HG02884 (cell line): ENCODE data around the gene ST6GALNAC4.
"Not testable (repeated sequence)": the region's sequence is repeated elsewhere in the genome, so short reads cannot be mapped to it uniquely, and the experiment has no call there.

Source experiments
- ATAC-seq: cut with Tn5 transposase; IDR thresholded peaks from one replicate; pipeline ENCODE4 v1.9.1; 2021; ENCODE audit warnings: mild to moderate bottlenecking, moderate library complexity; ENCODE audit not compliant: unreplicated experiment

ST6GALNAC4 gene

DNA sequence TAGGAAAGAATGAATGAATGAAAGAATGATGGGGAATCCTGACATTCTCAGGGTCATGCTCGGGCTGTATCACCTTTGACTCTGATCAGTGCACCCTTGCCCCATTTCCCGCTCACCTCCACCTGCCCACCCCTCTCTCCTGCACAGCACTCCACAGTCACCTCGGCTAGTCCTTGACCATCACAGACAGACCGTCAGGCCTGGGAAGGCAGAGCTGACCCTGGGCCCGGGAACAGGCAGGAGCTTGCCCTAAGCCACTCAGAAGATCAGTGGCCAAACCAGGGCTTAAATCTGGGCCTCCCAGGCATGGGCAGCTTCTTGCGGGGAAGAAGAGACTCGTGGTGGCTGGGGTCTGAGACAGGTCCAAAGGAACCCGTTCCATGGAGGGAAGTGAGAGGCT, 21.0 kb downstream of the ST6GALNAC4 start:
- no peak for ATAC-seq

GRCh38 chr9:127893392-127893791, 23.4 kb downstream of the ST6GALNAC4 start:
- ATAC-seq = no peak

GRCh38 chr9:127892831-127893230, 24.0 kb downstream of the ST6GALNAC4 start:
- ATAC-seq = no peak

DNA sequence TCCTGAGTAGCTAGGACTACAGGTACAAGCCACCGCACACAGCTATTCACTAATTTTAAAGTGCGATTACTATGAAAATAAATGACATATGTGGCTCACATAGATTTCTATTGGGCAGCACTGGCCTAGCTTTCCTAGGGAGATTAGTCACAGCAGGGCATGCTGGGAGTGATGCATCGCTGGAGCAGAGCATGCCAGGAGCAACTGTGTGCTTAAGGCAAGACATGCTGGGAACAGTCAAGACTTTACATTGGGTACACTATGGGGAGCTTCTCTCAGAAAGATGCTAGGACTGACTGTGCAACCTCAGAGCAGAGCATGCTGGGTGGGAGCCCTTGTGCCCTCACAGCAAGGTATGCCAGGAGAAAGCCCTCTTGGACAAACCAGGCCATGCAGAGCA, 26.8 kb downstream of the ST6GALNAC4 start:
- no peak for ATAC-seq

- ATAC-seq = no peak
Observed at GRCh38 chr9:127887792-127888191, 29.0 kb downstream of the ST6GALNAC4 start.

DNA sequence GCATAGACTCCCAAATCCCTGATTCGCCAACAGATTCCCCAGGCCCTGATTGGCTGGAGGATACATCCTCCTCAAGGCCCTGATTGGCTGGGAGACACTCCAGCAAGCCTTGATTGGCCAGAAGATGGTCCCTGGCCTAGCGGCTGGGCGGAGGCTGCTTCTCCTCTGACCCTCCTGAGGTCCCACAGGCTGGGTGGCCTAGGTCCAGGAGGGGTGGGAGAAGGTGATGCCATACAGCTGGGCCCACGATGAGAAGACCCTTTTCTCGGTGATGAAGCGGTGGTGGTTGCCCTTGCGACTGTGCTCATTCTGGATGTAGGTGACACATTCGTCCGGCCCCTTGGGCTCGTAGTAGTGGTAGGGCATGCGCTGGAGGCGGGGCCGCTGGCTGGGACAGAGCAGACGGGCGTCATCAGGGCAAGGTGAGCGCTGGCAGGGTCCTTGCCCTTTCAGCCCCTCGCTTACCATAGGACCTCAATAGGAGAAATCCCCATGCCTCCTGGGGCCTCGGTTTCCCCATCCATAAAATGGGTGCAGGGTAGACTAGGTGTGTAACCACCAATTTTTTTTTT, 30.4 kb downstream of the ST6GALNAC4 start:
- no peak for ATAC-seq

DNA sequence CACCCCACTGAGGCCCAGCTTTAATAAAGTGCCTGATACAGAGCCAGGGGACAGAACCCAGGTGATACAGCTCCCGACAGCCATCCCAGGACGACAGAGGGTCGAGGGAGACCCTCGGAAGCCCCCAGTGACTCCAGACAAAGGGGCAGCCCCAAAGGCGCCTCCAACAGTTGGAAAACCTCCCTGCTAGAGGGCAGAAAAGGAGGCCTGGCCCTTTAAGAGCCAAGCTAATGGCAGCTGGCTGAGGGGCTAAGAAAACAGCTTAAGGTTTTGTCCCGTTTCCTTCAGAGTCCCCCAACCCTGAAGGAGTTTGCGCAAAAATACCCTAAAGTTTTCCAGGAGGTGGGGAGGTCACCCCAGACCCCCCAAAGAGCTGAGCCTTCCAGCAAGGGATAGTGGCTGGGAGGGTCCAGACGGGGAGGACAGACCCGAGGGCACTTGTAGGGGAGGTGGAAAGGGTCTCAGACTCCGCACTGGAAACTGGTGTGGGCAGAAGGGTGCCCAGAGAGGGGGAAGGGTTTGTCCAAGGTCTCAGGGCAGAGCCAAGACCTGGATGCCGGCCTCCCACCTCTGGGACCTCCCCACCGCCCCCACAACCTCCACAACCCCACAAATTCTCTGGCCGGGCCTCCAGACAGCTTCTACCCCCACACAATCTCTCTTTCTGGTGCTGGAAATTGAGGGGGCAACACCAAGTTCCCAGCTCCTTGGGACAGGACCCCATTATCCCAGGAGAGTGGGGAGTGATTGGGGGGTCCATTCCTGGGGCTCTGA, 31.1 kb downstream of the ST6GALNAC4 start:
- no peak for ATAC-seq

GRCh38 chr9:127884976-127885490, 31.8 kb downstream of the ST6GALNAC4 start:
- no peak for ATAC-seq

DNA sequence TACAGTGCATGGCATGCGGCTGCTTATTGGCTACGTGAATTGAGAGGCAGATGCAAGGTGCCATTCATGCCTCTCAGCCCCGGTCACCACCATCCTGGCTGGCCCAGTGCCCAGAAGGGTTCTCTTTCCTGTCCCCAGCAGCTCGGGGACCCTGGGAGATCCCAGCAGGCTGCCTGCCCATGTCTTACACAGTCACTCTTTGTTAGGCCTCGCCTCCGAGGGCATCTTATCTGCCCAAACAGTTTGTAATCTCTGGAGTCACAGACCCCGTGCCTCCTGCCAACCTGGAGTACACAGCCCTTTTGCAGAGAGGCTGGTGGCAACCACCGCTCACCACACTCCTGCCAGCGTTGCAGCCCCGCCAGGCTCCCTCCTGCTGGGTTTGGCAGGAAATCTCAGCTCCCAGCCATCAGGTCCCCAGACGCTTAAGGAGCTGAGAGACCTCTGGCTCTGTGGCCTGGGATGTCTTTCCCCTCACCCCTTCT, 32.4 kb downstream of the ST6GALNAC4 start:
- ATAC-seq = no peak

- ATAC-seq = no peak
Observed at GRCh38 chr9:127883959-127884358, 32.9 kb downstream of the ST6GALNAC4 start.

DNA sequence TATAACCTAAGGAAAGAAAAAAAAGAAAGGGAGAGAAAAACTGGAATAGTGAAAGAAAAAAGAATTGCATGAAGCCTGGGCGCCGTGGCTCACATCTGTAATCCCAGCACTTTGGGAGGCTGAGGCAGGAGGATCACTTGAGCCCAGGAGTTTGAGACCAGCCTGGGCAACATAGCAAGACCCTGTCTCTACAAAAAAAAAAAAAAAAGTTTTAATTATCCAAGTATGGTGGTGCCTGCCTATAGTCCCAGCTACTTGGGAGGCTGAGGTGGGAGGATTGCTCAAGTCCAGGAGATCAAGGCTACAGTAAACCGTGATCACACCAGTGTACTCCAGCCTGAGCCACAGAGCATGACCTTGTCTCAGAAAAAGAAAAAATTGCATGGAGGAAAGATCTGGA, 35.1 kb downstream of the ST6GALNAC4 start:
- not testable (repeated sequence) for ATAC-seq

DNA sequence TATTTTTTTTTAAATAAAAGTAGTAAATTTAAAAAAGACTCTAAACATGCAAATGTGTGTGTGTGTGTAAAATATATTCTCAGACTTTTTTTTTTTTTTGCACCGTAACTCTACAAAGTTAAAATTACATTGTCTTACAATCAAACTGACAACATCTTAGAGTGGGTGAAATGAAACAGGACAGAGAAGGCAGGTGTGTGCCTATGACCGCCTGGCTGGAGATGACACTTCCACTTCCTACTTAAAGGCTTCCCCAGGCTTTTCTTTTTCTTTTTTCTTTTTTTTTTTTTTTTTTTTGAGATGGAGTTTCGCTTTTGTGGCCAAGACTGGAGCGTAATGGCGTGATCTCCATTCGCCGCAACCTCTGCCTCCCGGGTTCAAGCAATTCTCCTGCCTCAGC, 36.7 kb downstream of the ST6GALNAC4 start:
- ATAC-seq = no peak

DNA sequence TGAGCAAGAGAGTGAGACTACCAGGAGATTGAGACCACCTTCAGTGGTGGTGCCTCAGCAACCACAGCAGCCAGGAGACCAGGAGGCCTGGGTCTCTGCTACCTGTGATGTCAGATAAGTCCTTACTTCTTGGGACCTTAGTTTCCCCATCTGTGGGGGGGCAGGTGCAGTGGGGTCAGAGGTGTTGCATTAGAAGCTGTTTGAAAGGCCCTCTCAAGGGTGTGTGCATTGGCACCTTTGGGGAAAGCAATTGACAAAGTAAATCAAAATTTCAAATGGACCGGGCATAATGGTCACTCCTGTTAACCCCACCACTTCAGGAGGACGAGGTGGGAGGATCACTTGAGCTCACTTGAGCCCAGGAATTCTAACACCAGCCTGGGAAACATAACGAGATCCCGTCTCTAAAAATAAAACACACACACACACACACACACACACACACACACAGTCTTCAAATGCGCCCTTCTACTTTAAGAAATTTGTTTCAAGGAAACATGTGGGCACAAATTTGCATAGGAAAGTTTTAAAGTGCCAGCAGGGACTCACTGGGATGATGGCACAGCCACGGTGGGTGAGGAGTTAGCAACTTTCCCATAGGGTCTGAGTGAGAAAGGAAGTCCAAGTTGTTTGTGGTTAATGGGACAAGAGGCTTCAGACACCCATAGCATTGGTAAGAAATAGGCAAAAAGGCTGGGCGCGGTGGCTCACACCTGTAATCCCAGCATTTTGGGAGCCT, 38.0 kb downstream of the ST6GALNAC4 start:
- ATAC-seq = no peak

GRCh38 chr9:127878001-127878651, 38.7 kb downstream of the ST6GALNAC4 start:
- no peak for ATAC-seq

GRCh38 chr9:127877566-127877998, 39.3 kb downstream of the ST6GALNAC4 start, which contains the start of gene AK1:
Gene AK1, minus strand, starts transcription at chr9:127877675. Its CDS starts 3,058 bp downstream, at chr9:127874617.
- no peak for ATAC-seq

DNA sequence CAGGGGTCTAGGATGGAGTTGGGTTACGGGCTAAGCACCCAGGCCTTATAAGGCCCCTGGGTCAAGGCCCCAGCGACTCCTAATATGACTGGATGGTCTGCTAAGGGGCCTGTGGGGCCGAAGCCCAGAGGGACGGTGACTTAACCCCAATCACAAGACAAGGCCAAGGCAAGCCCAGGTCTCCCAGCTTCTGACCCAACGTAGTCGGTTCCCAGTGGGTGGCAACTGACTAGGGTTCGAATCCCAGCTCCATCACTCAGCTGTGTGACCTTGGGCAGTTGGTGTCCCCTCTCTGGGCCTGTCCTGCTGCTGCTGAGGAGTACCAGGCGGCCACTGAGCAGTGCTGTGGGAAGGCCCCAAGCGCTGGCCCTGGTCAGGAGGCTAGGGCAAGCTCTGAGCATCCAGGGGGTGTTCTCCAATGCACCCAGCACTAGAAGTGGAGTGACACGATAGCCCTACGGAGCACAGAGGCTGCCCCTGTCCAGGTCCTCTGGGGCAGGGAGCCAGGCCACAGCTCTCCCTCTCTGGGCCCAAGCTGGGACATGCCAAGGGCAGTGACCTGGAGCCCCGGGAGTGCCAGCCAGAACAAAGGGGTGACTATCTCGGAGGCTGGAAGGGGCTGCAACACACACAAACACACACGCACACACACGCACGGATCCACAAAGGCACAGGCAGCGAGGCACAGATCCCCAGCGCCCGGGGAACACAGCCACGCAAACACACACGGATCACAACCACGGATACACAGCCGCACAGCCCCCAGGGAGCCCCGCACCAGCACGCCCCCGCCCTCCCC, 39.9 kb downstream of the ST6GALNAC4 start:
- no peak for ATAC-seq

DNA sequence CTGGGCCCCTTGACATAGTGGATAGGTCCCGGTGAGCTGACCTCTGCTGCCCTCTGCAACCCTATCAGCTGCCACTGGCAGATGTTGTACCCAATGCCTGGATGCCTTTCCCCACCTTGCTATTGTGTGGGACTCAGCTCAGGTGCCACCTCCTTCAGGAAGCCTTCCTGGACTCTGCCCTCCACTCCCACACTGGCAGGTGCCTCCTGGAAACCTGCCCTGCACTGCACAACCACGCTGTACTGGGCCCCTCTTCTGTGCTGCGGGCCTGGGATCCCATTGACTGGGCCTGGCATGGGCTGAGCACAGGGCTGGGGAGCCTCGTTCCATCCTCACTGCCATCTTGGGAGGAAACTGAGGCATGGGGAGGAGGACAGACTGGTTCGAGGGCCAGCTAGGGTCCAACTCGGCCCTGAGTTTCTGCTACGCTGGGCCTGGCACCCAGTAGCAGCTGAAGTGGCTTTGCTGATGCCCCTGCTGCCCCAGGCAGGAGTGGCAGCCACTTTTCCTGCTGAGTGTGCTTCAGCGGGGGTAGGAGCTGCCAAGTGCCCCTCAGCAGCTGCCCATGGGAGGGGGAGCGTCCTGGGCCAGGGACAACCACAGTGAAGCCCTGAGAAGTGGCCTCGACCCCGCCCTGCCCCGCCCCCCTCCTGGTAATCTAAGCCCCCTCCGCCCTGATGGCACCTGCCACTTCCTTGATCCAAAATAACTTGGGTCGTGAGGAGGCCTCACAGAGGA, 40.6 kb downstream of the ST6GALNAC4 start:
- no peak for ATAC-seq

- ATAC-seq = no peak
Observed at GRCh38 chr9:127875306-127875966, 41.4 kb downstream of the ST6GALNAC4 start.
